AG04450 (cell line): ENCODE results near the gene RASGRF2. TPM values are rescaled to one million over a fixed set of nuclear protein-coding genes. Genes with fewer than 3 reads are reported as not detected.

Experiments
- CTCF ChIA-PET: fragments of 300-600, 350-600 bp; formaldehyde crosslinking; extraction: SDS; loops from one replicate; lab custom pipeline; 2022; ENCODE audit warnings: antibody characterized with exemption, inconsistent platforms; lab: Charles Lee
- POLR2A ChIA-PET: fragments of 350-600 bp; formaldehyde crosslinking; extraction: SDS; loops from one replicate; lab custom pipeline; 2021; ENCODE audit warnings: antibody characterized with exemption, inconsistent platforms; lab: Yijun Ruan, JAX
- DNase-seq: peaks from one replicate; pipeline ENCODE4 v3.0.0-alpha.2; 2011; ENCODE audit warnings: low read depth, low spot score
- H3K27ac ChIP-seq: one replicate; pipeline ENCODE4 v1.5.1; 2012; ENCODE audit warnings: low read depth, low read length, control low read depth
- H3K27me3 ChIP-seq: one replicate; pipeline ENCODE4 v1.6.0; 2012; ENCODE audit warnings: low read length; ENCODE audit not compliant: control insufficient read depth, insufficient read depth
- H3K4me3 ChIP-seq: 2 replicates; pipeline ENCODE4 v1.5.1; 2011; ENCODE audit warnings: mild to moderate bottlenecking, low read depth, low read length, control low read depth
- H3K9me3 ChIP-seq: 2 replicates; pipeline ENCODE4 v1.5.1; 2012; ENCODE audit warnings: low read length; ENCODE audit not compliant: control insufficient read depth, insufficient read depth
- polyA plus RNA-seq: library from polyadenylated mRNA; depleted of rRNA; stranded (reverse); fragments of >200 nt; gene quantifications from 2 replicates; pipeline ENCODE4 v1.2.3, GENCODE V29; 2011
- TF ChIP-seq, protein P1 (sequence below): IDR thresholded peaks from 2 replicates; pipeline ENCODE4 v1.5.1; 2011; ENCODE audit warnings: low read depth, low read length, control low read depth, inconsistent platforms

RASGRF2 gene
- polyA plus RNA-seq, 1 experiment: 19.5 TPM

DNA sequence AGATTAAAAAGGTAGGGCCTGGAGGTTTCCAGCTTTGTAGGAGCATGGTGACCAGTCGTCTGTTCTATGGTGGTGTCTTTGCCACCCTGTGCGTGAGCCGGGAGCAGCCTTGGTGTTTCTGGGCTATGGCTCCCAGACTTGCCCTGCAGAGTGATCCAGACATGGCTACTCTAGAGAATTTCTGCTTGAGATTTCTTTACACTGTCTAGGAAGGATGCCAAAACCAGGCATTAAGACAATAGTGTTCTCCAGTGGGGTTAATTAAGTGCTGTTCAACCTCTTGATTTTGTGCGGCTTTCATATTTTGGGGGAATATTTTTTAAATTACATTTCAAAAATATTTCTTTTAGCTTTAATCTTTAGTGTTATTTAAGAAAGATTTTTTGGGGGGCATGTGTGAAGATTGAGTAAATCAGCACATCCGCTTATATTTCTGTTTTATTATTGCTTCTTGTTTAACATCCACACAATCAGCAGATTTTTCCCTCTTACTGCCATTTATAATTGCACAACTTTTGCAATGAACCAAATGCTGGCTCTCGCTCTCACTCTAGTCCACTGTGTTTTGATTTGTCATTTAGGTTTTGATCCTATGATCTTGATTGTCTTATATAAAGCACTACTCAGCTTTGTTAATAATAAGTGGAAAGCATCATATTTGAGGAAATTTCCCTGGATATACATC, 110.5 kb downstream of the RASGRF2 start:
- POLR2A ChIA-PET: no interaction called here
- DNase-seq: no peak

DNA sequence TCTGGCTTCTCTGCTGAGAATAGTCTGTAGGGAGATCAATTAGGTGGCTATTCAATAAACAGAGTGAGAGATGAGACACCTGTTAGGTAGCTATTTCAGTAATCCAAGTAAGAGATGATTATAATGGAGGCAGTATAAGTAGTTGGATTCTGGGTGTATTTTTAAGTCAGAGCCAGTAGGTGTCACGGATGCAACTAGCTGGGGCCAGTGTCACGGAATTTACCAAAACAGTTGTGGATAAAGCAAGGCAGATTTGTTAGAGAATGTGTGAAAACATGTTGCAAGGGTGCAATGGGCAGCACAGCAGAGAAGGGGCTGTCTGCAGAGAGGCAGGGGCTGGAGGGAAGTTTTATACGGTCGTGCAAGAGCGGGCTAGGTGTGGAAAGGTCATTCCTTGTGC, 114.9 kb downstream of the RASGRF2 start:
- Histone ChIP-seq H3K27me3 (no peaks in the 10 kb centered on the region), H3K4me3 (no peak overlapping the region), H3K27ac (no peak overlapping the region), H3K9me3 (peaks cover 4% of the 10 kb centered on the region)
- TF ChIP-seq, protein P1, sequence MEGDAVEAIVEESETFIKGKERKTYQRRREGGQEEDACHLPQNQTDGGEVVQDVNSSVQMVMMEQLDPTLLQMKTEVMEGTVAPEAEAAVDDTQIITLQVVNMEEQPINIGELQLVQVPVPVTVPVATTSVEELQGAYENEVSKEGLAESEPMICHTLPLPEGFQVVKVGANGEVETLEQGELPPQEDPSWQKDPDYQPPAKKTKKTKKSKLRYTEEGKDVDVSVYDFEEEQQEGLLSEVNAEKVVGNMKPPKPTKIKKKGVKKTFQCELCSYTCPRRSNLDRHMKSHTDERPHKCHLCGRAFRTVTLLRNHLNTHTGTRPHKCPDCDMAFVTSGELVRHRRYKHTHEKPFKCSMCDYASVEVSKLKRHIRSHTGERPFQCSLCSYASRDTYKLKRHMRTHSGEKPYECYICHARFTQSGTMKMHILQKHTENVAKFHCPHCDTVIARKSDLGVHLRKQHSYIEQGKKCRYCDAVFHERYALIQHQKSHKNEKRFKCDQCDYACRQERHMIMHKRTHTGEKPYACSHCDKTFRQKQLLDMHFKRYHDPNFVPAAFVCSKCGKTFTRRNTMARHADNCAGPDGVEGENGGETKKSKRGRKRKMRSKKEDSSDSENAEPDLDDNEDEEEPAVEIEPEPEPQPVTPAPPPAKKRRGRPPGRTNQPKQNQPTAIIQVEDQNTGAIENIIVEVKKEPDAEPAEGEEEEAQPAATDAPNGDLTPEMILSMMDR: no peak
- DNase-seq: no peak
- CTCF ChIA-PET: no interaction called here
- POLR2A ChIA-PET: no interaction called here

More for the DNA sequence above, 110.5 kb downstream of the RASGRF2 start:
- Histone ChIP-seq H3K27me3 (no peaks in the 10 kb centered on the region), H3K9me3 (no peaks in the 10 kb centered on the region; the same call in 1 of the 2 replicates), H3K27ac (no peak overlapping the region), H3K4me3 (no peak overlapping the region)
- CTCF ChIA-PET: no interaction called here
- TF ChIP-seq, protein P1: no peak

DNA sequence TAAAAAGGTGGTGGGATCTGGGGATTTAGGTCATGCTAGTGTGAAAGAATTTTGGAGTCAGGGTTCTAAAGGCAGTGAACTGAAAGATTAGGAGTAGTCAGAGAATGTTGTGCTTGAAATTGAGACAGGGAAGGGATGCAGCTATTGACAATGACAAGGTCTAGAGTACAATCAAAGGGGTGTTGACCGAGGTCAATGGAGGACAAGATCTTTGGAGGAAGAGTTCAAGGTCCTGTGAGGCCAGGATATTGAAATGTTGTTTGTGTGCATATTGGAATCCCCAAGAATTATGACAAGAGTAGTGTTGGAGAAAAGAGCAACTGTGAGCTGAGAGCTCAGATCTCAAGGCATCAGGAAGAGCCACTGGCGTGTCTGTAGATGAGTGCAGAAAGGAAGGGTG, 116.9 kb downstream of the RASGRF2 start:
- TF ChIP-seq, protein P1: no peak
- peaks cover 4% of the 10 kb centered on the region for H3K9me3 ChIP-seq
- no peak overlapping the region for H3K27ac ChIP-seq
- no peaks in the 10 kb centered on the region for H3K27me3 ChIP-seq
- H3K4me3 ChIP-seq: no peak overlapping the region
- POLR2A ChIA-PET: no interaction called here
- CTCF ChIA-PET: interaction anchor here (1.2 kb wide), 1 partner anchor 30 kb away, joined by 3 read pairs; no protein-coding TSS in a partner anchor
- no peak for DNase-seq

DNA sequence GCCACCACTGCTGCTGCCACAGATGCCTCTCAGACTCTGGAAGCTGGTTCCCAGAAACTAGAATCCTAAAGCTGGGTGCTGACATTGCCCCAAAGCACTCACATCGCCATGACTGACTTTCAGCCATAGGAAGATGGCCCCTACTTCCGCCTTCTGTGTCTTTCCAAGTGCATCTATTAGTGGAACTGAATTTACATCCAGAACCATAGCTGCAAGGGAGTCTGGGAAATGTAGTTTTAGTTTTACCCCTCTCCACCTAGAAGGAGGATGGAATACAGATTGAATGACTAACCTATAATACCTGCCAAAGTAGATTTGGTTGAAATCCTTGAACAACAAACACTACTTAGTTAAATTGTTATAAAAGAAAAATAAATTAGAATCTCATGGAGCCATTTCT, 118.8 kb downstream of the RASGRF2 start:
- ChIA-PET CTCF (no interaction called here), POLR2A (no interaction called here)
- Histone ChIP-seq H3K27me3 (no peaks in the 10 kb centered on the region), H3K4me3 (no peak overlapping the region), H3K27ac (no peak overlapping the region), H3K9me3 (peaks cover 4% of the 10 kb centered on the region; the same call in 1 of the 2 replicates)
- DNase-seq: no peak
- TF ChIP-seq, protein P1: no peak

DNA sequence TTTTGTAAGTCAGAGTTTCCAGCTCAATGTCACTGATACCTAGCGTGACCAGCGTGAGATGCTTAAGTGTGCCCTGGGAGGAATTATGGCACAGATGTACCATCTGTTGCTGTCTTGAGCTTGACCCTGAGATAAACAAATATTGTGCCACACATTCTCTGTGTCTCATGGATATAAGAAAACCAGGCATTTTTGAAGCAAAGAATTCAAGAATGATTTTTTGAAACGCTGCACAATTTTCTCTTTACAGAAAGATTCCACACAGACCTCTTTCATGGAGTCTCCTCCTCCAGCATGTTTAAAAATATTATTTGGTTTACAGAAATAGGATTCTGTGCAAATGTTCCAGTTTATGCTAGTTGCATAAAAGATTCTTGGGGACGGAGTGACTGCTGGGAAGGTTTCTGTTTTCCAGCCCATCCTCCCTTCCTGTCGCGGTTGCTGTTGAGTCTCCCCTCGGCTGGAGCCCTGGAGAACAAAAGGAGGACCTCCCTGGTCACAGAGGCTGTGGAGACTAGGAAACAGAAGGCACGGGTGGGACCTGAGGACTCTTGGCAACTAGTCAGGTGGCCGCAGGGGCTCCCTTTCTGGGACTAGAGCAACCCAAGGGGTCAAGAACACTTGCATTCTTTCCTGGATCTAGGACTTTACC, 120.8 kb downstream of the RASGRF2 start:
- Histone ChIP-seq H3K4me3 (no peak overlapping the region), H3K27ac (no peak overlapping the region), H3K27me3 (no peaks in the 10 kb centered on the region), H3K9me3 (peaks cover 4% of the 10 kb centered on the region; the same call in 1 of the 2 replicates)
- POLR2A ChIA-PET: no interaction called here
- CTCF ChIA-PET: no interaction called here
- TF ChIP-seq, protein P1: no peak
- DNase-seq: no peak
